ENCODE measurements around the gene KDM6A. TPM values are rescaled to one million over a fixed set of nuclear protein-coding genes. Genes with fewer than 3 reads are reported as not detected.

Gene KDM6A
- total RNA-seq, 4 donors from 2014 or later: 42.5 to 163 (median 91.8) TPM

DNA sequence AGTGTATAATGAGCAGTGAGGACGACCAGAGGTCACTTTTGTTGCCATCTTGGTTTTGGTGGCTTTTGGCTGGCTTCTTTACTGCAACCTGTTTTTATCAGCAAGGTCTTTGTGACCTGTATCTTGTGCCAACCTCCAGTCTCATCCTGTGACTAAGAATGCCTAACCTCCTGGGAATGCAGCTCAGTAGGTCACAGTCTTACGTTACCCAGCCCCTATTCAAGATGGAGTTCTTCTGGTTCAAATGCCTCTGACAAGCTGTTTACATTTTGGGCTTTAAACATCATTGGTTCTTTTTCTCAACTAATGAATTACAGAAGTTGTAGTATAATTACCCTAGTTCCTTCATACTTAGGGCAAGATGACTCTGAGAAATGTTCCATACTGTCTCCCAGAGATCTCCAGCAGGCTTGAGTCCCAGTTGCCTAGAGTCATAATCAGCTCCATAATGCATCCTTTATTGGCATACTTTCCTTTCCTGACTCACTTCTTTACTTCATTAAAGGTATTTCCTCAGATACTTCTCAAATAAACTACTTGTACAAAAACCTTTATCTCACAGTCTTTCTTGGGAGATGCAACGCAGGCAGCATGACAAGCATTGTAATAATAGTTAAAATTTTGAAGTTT is 136.5 kb downstream of the KDM6A start:
- in situ Hi-C loops (cut with MboI; ENCODE audit: low pct_ligation_motif_present in 1 of 4, low pct_unique_long_range_greater_than_20kb in 1 of 4, low sequenced_read_pairs in 3 of 4): no loop called here
- no peak for DNase-seq
- H3K4me3 ChIP-seq: no peak overlapping the region
- no peak for TF ChIP-seq CTCF (IDR thresholded peaks at IDR 0.05)
- intact Hi-C loops (cut with DNase I; ENCODE audit: low total_unique reads): no loop called here
- no peaks in the 10 kb centered on the region for H3K27me3 ChIP-seq
- WGBS, 2 donors (ENCODE audit: low coverage in 1 of 2): 89 to 100% methylated on average over 1 to 3 of the region's 3 CpGs
- no peaks in the 10 kb centered on the region for H3K4me1 ChIP-seq
- H3K36me3 ChIP-seq: no peaks in the 10 kb centered on the region
- H3K27ac ChIP-seq: no peak overlapping the region
- H3K9me3 ChIP-seq: no peaks in the 10 kb centered on the region

GRCh38 chrX:45011131-45011530 is 138.1 kb downstream of the KDM6A start:
- Histone ChIP-seq H3K4me1 (no peaks in the 10 kb centered on the region), H3K36me3 (no peaks in the 10 kb centered on the region), H3K27ac (no peak overlapping the region), H3K27me3 (no peaks in the 10 kb centered on the region), H3K4me3 (no peak overlapping the region), H3K9me3 (no peaks in the 10 kb centered on the region)
- DNase-seq: no peak
- TF ChIP-seq CTCF (IDR thresholded peaks at IDR 0.05) (no peak), EP300 (IDR thresholded peaks at IDR 0.05; ENCODE audit: low read depth) (no peak), POLR2AphosphoS5 (IDR thresholded peaks at IDR 0.05) (no peak), POLR2A (IDR thresholded peaks at IDR 0.05) (no peak)
- intact Hi-C loops (cut with DNase I; ENCODE audit: low total_unique reads): no loop called here
- in situ Hi-C loops (cut with MboI; ENCODE audit: low pct_ligation_motif_present in 1 of 4, low pct_unique_long_range_greater_than_20kb in 1 of 4, low sequenced_read_pairs in 3 of 4): no loop called here

DNA sequence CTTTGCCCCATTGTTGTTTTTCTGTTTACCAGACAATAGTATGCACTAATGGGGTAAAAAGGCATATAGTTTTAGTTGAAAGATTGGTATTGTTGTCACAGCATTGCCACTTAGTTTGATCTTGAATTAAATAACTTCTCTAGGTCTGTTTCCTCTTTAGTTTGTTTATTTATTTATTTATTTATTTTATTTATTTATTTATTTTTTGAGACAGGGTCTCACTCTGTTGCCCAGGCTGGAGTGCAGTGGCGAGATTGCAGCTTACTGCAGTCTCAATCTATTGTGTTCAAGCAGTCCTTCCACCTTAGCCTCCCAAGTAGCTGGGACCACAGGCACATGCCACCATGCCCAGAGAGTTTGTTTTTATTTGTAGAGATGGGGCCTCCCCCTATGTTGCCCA is 138.6 kb downstream of the KDM6A start:
- TF ChIP-seq POLR2AphosphoS5 (IDR thresholded peaks at IDR 0.05): no peak
- no peak for TF ChIP-seq POLR2A (IDR thresholded peaks at IDR 0.05)
- no peak for TF ChIP-seq EP300 (IDR thresholded peaks at IDR 0.05; ENCODE audit: low read depth)
- TF ChIP-seq CTCF (IDR thresholded peaks at IDR 0.05): no peak
- 100% methylated on average over 1 of the region's 1 CpG for WGBS, 2 donors (ENCODE audit: low coverage in 1 of 2)
- Histone ChIP-seq H3K9me3 (no peaks in the 10 kb centered on the region), H3K36me3 (no peaks in the 10 kb centered on the region), H3K4me3 (no peak overlapping the region), H3K4me1 (no peaks in the 10 kb centered on the region), H3K27ac (no peak overlapping the region), H3K27me3 (no peaks in the 10 kb centered on the region)
- in situ Hi-C loops (cut with MboI; ENCODE audit: low pct_ligation_motif_present in 1 of 4, low pct_unique_long_range_greater_than_20kb in 1 of 4, low sequenced_read_pairs in 3 of 4): no loop called here
- no peak for DNase-seq
- intact Hi-C loops (cut with DNase I; ENCODE audit: low total_unique reads): no loop called here

DNA sequence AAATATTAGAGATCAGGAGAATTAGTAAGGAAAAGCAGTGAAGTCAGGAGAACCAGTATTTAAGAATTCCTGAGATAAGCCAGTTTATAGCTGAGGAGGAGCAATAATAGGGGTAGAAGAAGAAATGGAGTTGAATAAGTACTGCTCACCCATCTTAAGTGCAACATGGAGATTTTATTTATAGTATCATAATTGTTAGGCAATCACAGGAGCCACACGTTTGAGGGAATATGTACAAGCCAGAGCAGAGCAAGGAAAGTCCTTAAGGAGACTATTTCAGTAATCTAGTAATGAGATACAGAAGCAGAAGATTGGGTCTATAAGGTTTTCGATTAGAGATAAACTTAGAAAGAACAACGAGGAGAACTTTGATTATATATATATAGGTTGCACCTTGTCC is 145.0 kb downstream of the KDM6A start:
- Histone ChIP-seq H3K4me3 (no peak overlapping the region), H3K4me1 (peaks cover 0 to 7% (median 0%) of the 10 kb centered on the region in 4 donors), H3K27me3 (no peaks in the 10 kb centered on the region), H3K27ac (no peak overlapping the region), H3K36me3 (no peaks in the 10 kb centered on the region), H3K9me3 (no peaks in the 10 kb centered on the region)
- intact Hi-C loops (cut with DNase I; ENCODE audit: low total_unique reads): no loop called here
- no peak for TF ChIP-seq CTCF (IDR thresholded peaks at IDR 0.05)
- no peak for TF ChIP-seq POLR2AphosphoS5 (IDR thresholded peaks at IDR 0.05)
- TF ChIP-seq EP300 (IDR thresholded peaks at IDR 0.05; ENCODE audit: low read depth): no peak
- TF ChIP-seq POLR2A (IDR thresholded peaks at IDR 0.05): no peak
- in situ Hi-C loops (cut with MboI; ENCODE audit: low pct_ligation_motif_present in 1 of 4, low pct_unique_long_range_greater_than_20kb in 1 of 4, low sequenced_read_pairs in 3 of 4): no loop called here
- no peak for DNase-seq
- WGBS, 2 donors (ENCODE audit: low coverage in 1 of 2): 54 to 71% methylated on average over 3 of the region's 3 CpGs

All from transverse colon (tissue), 4 donors.